ENCODE results near the gene ATAD3C. TPM values are rescaled to one million over a fixed set of nuclear protein-coding genes. Genes with fewer than 3 reads are reported as not detected.

The ATAD3C gene
- total RNA-seq, 1 donor from 2014 or later, result 0.27 TPM

- DNase-seq (ENCODE audit: extremely low spot score, unreplicated experiment), result no peak
- Mint-ChIP-seq H3K9me3 (ENCODE audit: unreplicated experiment) (no peaks in the 10 kb centered on the region), H3K4me3 (ENCODE audit: unreplicated experiment) (peak overlapping the region; percentile 51), H3K4me1 (ENCODE audit: unreplicated experiment) (peaks cover 47% of the 10 kb centered on the region), H3K27me3 (ENCODE audit: unreplicated experiment) (no peaks in the 10 kb centered on the region), H3K27ac (ENCODE audit: unreplicated experiment) (no peak overlapping the region), H3K36me3 (ENCODE audit: unreplicated experiment) (no peaks in the 10 kb centered on the region)
- TF ChIP-seq, protein P1, sequence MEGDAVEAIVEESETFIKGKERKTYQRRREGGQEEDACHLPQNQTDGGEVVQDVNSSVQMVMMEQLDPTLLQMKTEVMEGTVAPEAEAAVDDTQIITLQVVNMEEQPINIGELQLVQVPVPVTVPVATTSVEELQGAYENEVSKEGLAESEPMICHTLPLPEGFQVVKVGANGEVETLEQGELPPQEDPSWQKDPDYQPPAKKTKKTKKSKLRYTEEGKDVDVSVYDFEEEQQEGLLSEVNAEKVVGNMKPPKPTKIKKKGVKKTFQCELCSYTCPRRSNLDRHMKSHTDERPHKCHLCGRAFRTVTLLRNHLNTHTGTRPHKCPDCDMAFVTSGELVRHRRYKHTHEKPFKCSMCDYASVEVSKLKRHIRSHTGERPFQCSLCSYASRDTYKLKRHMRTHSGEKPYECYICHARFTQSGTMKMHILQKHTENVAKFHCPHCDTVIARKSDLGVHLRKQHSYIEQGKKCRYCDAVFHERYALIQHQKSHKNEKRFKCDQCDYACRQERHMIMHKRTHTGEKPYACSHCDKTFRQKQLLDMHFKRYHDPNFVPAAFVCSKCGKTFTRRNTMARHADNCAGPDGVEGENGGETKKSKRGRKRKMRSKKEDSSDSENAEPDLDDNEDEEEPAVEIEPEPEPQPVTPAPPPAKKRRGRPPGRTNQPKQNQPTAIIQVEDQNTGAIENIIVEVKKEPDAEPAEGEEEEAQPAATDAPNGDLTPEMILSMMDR (IDR thresholded peaks at IDR 0.05), result no peak
Observed at GRCh38 chr1:1434824-1435105, 14.7 kb upstream of the ATAD3C start.

- Mint-ChIP-seq H3K4me3 (ENCODE audit: unreplicated experiment) (peak within 1 kb of the TSS; percentile 59), H3K27me3 (ENCODE audit: unreplicated experiment) (no peaks in the 10 kb centered on the region), H3K36me3 (ENCODE audit: unreplicated experiment) (no peaks in the 10 kb centered on the region), H3K9me3 (ENCODE audit: unreplicated experiment) (no peaks in the 10 kb centered on the region), H3K27ac (ENCODE audit: unreplicated experiment) (no peak within 1 kb of the TSS), H3K4me1 (ENCODE audit: unreplicated experiment) (peaks cover 41% of the 10 kb centered on the region)
- no peak for DNase-seq (ENCODE audit: extremely low spot score, unreplicated experiment)
- TF ChIP-seq, protein P1 (IDR thresholded peaks at IDR 0.05), result no peak
Observed at GRCh38 chr1:1435106-1435903, 14.2 kb upstream of the ATAD3C start, which contains the start of gene VWA1. Gene VWA1, plus strand, starts transcription at chr1:1435690. Its CDS starts 59 bp downstream, at chr1:1435749.

GRCh38 chr1:1435911-1436629 lies 13.4 kb upstream of the ATAD3C start:
- DNase-seq (ENCODE audit: extremely low spot score, unreplicated experiment), result no peak
- H3K27ac Mint-ChIP-seq (ENCODE audit: unreplicated experiment), result no peak overlapping the region
- H3K4me3 Mint-ChIP-seq (ENCODE audit: unreplicated experiment), result peak overlapping the region; percentile 59
- H3K4me1 Mint-ChIP-seq (ENCODE audit: unreplicated experiment), result peaks cover 40% of the 10 kb centered on the region
- TF ChIP-seq, protein P1 (IDR thresholded peaks at IDR 0.05), result no peak
- H3K27me3 Mint-ChIP-seq (ENCODE audit: unreplicated experiment), result no peaks in the 10 kb centered on the region
- no peaks in the 10 kb centered on the region for H3K36me3 Mint-ChIP-seq (ENCODE audit: unreplicated experiment)
- no peaks in the 10 kb centered on the region for H3K9me3 Mint-ChIP-seq (ENCODE audit: unreplicated experiment)

DNA sequence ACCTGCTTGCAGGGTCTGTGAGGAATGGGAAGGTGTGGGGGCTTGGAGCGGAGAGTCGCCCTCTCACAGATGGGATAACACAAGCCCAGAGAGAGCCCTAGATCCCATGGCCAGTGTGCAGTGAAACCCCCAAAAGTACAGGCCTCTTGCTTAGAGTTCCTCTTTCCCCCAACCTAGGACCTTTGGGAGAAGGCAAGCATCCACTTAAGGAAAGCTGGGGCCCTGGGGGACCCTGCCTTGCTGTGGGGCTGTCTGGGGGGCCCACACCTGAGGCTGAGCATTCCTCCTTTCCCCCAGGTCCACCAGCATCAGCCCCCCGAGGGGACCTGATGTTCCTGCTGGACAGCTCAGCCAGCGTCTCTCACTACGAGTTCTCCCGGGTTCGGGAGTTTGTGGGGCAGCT lies 12.9 kb upstream of the ATAD3C start:
- Mint-ChIP-seq H3K36me3 (ENCODE audit: unreplicated experiment) (no peaks in the 10 kb centered on the region), H3K27me3 (ENCODE audit: unreplicated experiment) (no peaks in the 10 kb centered on the region), H3K4me1 (ENCODE audit: unreplicated experiment) (peaks cover 35% of the 10 kb centered on the region), H3K27ac (ENCODE audit: unreplicated experiment) (no peak overlapping the region), H3K9me3 (ENCODE audit: unreplicated experiment) (no peaks in the 10 kb centered on the region), H3K4me3 (ENCODE audit: unreplicated experiment) (peak overlapping the region; percentile 59)
- DNase-seq (ENCODE audit: extremely low spot score, unreplicated experiment), result no peak
- TF ChIP-seq, protein P1 (IDR thresholded peaks at IDR 0.05), result no peak

Measured in osteocyte (in vitro differentiated cells).